Naive thymus-derived CD4-positive, alpha-beta T cell (primary cell): ENCODE data around the gene ALDH1L2. TPM values are rescaled to one million over a fixed set of nuclear protein-coding genes. Genes with fewer than 3 reads are reported as not detected.

Experiments used
- ATAC-seq: fragments of 150-1000 bp; cut with Tn5 transposase; 2 replicates; pipeline ENCODE4 v1.10.0; 2021; ENCODE audit warnings: mild to moderate bottlenecking, moderate library complexity
- CTCF ChIA-PET: fragments of 350-600 bp; sonication (Branson Sonifier 250); formaldehyde crosslinking; loops from one replicate; lab custom pipeline; 2021; ENCODE audit warnings: antibody characterized with exemption; lab: Charles Lee
- POLR2A ChIA-PET: fragments of 350-600 bp; sonication (Branson Sonifier 250); formaldehyde crosslinking; loops from one replicate; lab custom pipeline; 2021; ENCODE audit warnings: antibody characterized with exemption, inconsistent platforms; lab: Charles Lee
- DNase-seq, 9 donors: peaks; one replicate each; pipeline versions ENCODE4 v3.0.0 to v3.0.0-alpha.2; 2020 to 2022; ENCODE audit warnings: mixed read lengths in 1 of 9
- H3K27ac ChIP-seq: one replicate; pipeline ENCODE4 v1.7.0; 2013; ENCODE audit warnings: mild to moderate bottlenecking, low read depth, low read length, moderate library complexity
- H3K27me3 ChIP-seq, 2 donors: one replicate each; pipeline ENCODE4 v1.7.0; 2013; ENCODE audit warnings: low read length in 2 of 2, mild to moderate bottlenecking in 2 of 2, moderate library complexity in 2 of 2; ENCODE audit not compliant: control insufficient read depth in 2 of 2, insufficient read depth in 2 of 2
- H3K36me3 ChIP-seq, 3 experiments: 1 replicate in 2 of 3; 2 replicates in 1 of 3; pipeline ENCODE4 v1.7.0; 2013; ENCODE audit warnings: low read length in 3 of 3, mild to moderate bottlenecking in 3 of 3, moderate library complexity in 1 of 3; ENCODE audit not compliant: insufficient read depth in 3 of 3, control insufficient read depth in 2 of 3
- H3K4me1 ChIP-seq, 2 donors: one replicate each; pipeline ENCODE4 v1.7.0; 2013; ENCODE audit warnings: low read length in 2 of 2, mild to moderate bottlenecking in 2 of 2, moderate library complexity in 1 of 2; ENCODE audit not compliant: control insufficient read depth in 2 of 2, insufficient read depth in 2 of 2
- H3K4me3 ChIP-seq: 2 replicates; pipeline ENCODE4 v1.7.0; 2013; ENCODE audit warnings: mild to moderate bottlenecking, low read length
- H3K9me3 ChIP-seq, 3 experiments: 1 replicate in 2 of 3; 2 replicates in 1 of 3; pipeline ENCODE4 v1.7.0; 2013; ENCODE audit warnings: low read length in 3 of 3; ENCODE audit not compliant: control insufficient read depth in 2 of 3
- H3K27ac Mint-ChIP-seq, 9 donors: one replicate each; pipeline ENCODE4 v1.8.0; 2020 to 2022; ENCODE audit warnings: mixed read lengths in 9 of 9, mild to moderate bottlenecking in 8 of 9, moderate library complexity in 5 of 9, inconsistent platforms in 2 of 9
- H3K27me3 Mint-ChIP-seq, 5 donors: one replicate each; pipeline ENCODE4 v1.8.0; 2021 to 2022; ENCODE audit warnings: mixed read lengths in 5 of 5, mild to moderate bottlenecking in 1 of 5
- H3K36me3 Mint-ChIP-seq, 5 donors: one replicate each; pipeline ENCODE4 v1.8.0; 2020 to 2022; ENCODE audit warnings: mixed read lengths in 5 of 5, mild to moderate bottlenecking in 3 of 5, inconsistent platforms in 1 of 5
- H3K4me1 Mint-ChIP-seq, 7 donors: one replicate each; pipeline ENCODE4 v1.8.0; 2020 to 2022; ENCODE audit warnings: mixed read lengths in 7 of 7, mild to moderate bottlenecking in 3 of 7, inconsistent platforms in 1 of 7
- H3K4me3 Mint-ChIP-seq, 10 donors: one replicate each; pipeline ENCODE4 v1.8.0; 2020 to 2022; ENCODE audit warnings: mild to moderate bottlenecking in 10 of 10, mixed read lengths in 10 of 10, moderate library complexity in 6 of 10, inconsistent platforms in 2 of 10
- H3K9me3 Mint-ChIP-seq, 11 donors: one replicate each; pipeline ENCODE4 v1.8.0; 2020 to 2022; ENCODE audit warnings: mixed read lengths in 11 of 11, mild to moderate bottlenecking in 4 of 11, inconsistent platforms in 1 of 11, moderate library complexity in 1 of 11
- intact Hi-C, 2 donors: fragments of 100-400 bp; cut with micrococcal nuclease; formaldehyde crosslinking; loops; one replicate each; pipeline ENCODE4 v1.15.1; 2023
- polyA plus RNA-seq, 2 donors: library from polyadenylated mRNA; unstranded; fragments of 300-500 nt; fragmentation: Illumina TruSeq; gene quantifications; one replicate each; pipeline ENCODE4 v1.2.3, GENCODE V29; 2021
- total RNA-seq, 6 experiments: library from RNA in 5 of 6; stranded (reverse) in 5 of 6; gene quantifications; 1 replicate in 5 of 6; 2 replicates in 1 of 6; pipeline ENCODE4 v1.2.3 and lab custom pipeline; 2021 to 2026

Gene ALDH1L2
- total and polyA plus RNA-seq, 7 experiments from 2014 or later = 0.24 to 0.42 (median 0.34) TPM; not detected in 3

DNA sequence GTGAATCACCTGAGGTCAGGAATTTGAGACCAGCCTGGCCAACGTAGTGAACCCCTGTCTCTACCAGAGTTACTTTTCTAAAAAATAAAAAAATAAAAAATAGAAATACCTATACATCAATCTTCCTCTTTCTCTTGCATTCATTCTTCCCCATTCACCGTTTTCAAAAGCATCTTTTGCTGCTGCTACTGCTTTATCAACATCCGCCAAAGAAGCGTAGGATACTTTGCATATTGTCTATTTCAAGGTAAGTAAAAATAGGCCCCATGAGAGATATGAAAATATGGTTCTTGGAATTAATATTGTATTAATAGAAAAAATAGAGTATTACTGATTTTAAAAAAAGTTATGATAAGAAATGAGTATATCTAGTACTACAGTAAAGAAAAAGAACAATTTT is 32.3 kb downstream of the ALDH1L2 start:
- Mint-ChIP-seq H3K27ac (no peak overlapping the region), H3K4me1 (peaks cover 0 to 5% (median 0%) of the 10 kb centered on the region in 7 donors), H3K9me3 (peaks cover 0 to 22% (median 10%) of the 10 kb centered on the region in 11 donors), H3K27me3 (peaks cover 0 to 7% (median 0%) of the 10 kb centered on the region in 5 donors), H3K4me3 (no peak overlapping the region), H3K36me3 (peaks cover 10 to 17% (median 14%) of the 10 kb centered on the region in 5 donors)
- Histone ChIP-seq H3K27me3 (no peaks in the 10 kb centered on the region), H3K4me1 (no peaks in the 10 kb centered on the region), H3K4me3 (no peak overlapping the region), H3K9me3 (no peaks in the 10 kb centered on the region), H3K36me3 (no peaks in the 10 kb centered on the region), H3K27ac (no peak overlapping the region)
- intact Hi-C loops = loop anchor here (5.0 kb wide), 5 partner anchors 65 to 835 kb away; partner anchors contain the start of genes NOPCHAP1 (in 2 of the 2), SLC41A2 (in 1 of the 2) and TXNRD1 (in 1 of the 2)
- ATAC-seq = no peak
- ChIA-PET POLR2A (interaction anchor here (1.4 kb wide), 1 partner anchor 670 kb away, joined by 5 read pairs; no protein-coding TSS in a partner anchor), CTCF (interaction anchor here (0.6 to 4.5 kb wide), 5 partner anchors 10 to 813 kb away, joined by 3 to 41 read pairs (median 5); no protein-coding TSS in a partner anchor)
- DNase-seq = no peak

DNA sequence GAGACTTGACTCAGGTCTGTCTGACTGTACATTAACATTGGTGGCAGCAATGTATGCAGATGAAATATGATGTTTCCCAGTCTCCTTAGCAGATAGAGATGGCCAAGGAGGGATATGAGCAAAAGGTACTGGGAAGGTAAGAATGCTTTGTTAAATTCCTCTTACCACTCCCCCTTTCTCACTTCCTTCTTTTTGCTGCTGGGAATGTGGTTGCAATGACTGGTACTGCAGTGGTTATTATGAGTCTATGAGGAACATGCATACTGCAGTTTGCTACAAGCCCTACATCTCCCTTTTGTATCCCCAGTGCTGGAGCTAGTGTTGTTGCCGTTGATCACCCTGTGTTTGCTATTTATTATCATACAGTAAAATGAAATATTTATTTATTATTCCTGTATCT is 35.9 kb downstream of the ALDH1L2 start:
- CTCF ChIA-PET = no interaction called here
- intact Hi-C loops = no loop called here
- no peak for ATAC-seq

DNA sequence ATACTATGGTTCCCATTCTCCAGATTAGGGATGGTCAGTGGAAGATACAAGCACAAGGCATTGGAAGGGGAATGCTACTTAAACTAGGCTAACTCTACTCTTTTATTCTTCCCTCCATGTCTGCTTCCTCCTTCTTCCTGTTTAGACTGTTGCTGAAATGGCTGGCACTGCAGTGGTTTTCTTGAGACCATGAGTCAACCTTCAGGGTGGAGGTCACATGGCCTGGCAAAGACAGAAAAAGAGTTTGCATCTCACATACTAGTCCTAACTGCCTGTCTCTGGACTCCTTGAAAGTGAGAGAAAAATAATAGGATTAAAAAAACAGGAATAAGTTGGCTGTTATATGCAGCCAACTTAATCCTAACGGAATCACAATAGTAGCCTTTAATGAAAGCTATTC is 37.0 kb downstream of the ALDH1L2 start:
- peaks cover 0 to 2% (median 0%) of the 10 kb centered on the region in 11 donors for H3K9me3 Mint-ChIP-seq
- no peaks in the 10 kb centered on the region for H3K36me3 ChIP-seq
- no peak overlapping the region for H3K27ac ChIP-seq
- no peaks in the 10 kb centered on the region for H3K4me1 Mint-ChIP-seq
- DNase-seq (no peak), ATAC-seq (no peak)
- ChIA-PET POLR2A (interaction anchor here (0.9 kb wide), 1 partner anchor 10 kb away, joined by 3 read pairs; no protein-coding TSS in a partner anchor), CTCF (no interaction called here)
- H3K4me3 Mint-ChIP-seq = no peak overlapping the region
- H3K27me3 ChIP-seq = no peaks in the 10 kb centered on the region
- no peaks in the 10 kb centered on the region for H3K4me1 ChIP-seq
- peaks cover 0 to 8% (median 4%) of the 10 kb centered on the region in 5 donors for H3K36me3 Mint-ChIP-seq
- H3K27ac Mint-ChIP-seq = no peak overlapping the region
- no peak overlapping the region for H3K4me3 ChIP-seq
- H3K27me3 Mint-ChIP-seq = no peaks in the 10 kb centered on the region
- intact Hi-C loops = no loop called here
- no peaks in the 10 kb centered on the region for H3K9me3 ChIP-seq

More for the DNA sequence above, 35.9 kb downstream of the ALDH1L2 start:
- H3K27ac ChIP-seq = no peak overlapping the region
- H3K9me3 ChIP-seq = no peaks in the 10 kb centered on the region
- POLR2A ChIA-PET = no interaction called here
- no peak overlapping the region for H3K4me3 Mint-ChIP-seq
- no peak for DNase-seq
- no peak overlapping the region for H3K27ac Mint-ChIP-seq
- no peaks in the 10 kb centered on the region for H3K4me1 ChIP-seq
- no peaks in the 10 kb centered on the region for H3K27me3 Mint-ChIP-seq
- H3K9me3 Mint-ChIP-seq = peaks cover 0 to 2% (median 0%) of the 10 kb centered on the region in 11 donors
- no peak overlapping the region for H3K4me3 ChIP-seq
- peaks cover 0 to 5% (median 0%) of the 10 kb centered on the region in 7 donors for H3K4me1 Mint-ChIP-seq
- H3K27me3 ChIP-seq = no peaks in the 10 kb centered on the region
- no peaks in the 10 kb centered on the region for H3K36me3 ChIP-seq
- H3K36me3 Mint-ChIP-seq = peaks cover 0 to 8% (median 4%) of the 10 kb centered on the region in 5 donors

DNA sequence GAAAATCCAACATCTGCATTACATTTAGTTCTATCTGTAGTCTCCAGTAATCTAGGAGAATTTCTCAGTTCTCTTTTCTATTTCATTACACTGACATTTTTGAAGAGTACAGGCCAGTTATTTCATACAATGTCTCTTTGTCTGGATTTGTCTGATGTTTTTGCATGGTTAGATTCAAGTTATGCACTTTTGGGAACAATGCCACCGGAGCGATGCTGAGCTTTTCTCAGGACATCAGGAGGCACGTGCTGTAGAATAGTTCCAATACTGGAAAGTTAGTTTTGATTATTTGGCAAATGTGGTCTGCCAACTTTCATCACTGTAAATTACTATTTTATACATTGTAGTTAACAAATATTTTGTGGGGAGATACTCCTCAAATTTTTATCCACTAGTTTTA is 43.1 kb downstream of the ALDH1L2 start:
- H3K27me3 Mint-ChIP-seq = no peaks in the 10 kb centered on the region
- Histone ChIP-seq H3K27ac (no peak overlapping the region), H3K36me3 (no peaks in the 10 kb centered on the region), H3K9me3 (no peaks in the 10 kb centered on the region), H3K4me3 (no peak overlapping the region), H3K27me3 (no peaks in the 10 kb centered on the region), H3K4me1 (peaks cover 11 to 15% of the 10 kb centered on the region in 2 donors)
- H3K9me3 Mint-ChIP-seq = no peaks in the 10 kb centered on the region
- no peak for ATAC-seq
- CTCF ChIA-PET = interaction anchor here (2.1 kb wide), 1 partner anchor 11 kb away, joined by 11 read pairs; no protein-coding TSS in a partner anchor
- intact Hi-C loops = no loop called here
- no peak overlapping the region for H3K27ac Mint-ChIP-seq
- peaks cover 2 to 21% (median 16%) of the 10 kb centered on the region in 7 donors for H3K4me1 Mint-ChIP-seq
- POLR2A ChIA-PET = interaction anchor here (0.6 kb wide), 1 partner anchor 547 kb away, joined by 4 read pairs; no protein-coding TSS in a partner anchor
- H3K36me3 Mint-ChIP-seq = peaks cover 0 to 4% (median 0%) of the 10 kb centered on the region in 5 donors
- no peak for DNase-seq
- no peak overlapping the region for H3K4me3 Mint-ChIP-seq

DNA sequence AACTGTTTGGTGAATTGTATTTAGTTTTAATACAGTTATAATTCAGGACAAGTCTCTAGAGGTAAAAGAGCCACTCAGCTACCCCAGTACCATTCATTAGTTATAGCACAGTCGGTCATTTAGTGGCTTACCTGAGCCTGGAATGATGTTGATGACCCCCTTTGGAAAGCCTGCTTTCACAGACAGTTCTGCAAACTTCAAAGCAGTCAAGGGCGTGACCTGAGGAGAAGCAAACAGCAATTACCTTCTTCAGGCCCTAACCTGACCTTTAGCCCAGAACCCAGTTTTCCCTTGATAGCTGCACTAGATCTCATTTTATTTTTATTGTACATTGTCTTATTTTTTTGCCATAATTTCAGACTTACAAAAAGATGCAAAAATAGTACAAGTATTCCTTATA is 43.8 kb downstream of the ALDH1L2 start:
- Histone ChIP-seq H3K27me3 (no peaks in the 10 kb centered on the region), H3K27ac (no peak overlapping the region), H3K9me3 (no peaks in the 10 kb centered on the region), H3K4me1 (peaks cover 11 to 15% of the 10 kb centered on the region in 2 donors), H3K36me3 (no peaks in the 10 kb centered on the region), H3K4me3 (no peak overlapping the region)
- Mint-ChIP-seq H3K27me3 (no peaks in the 10 kb centered on the region), H3K4me3 (no peak overlapping the region), H3K9me3 (no peaks in the 10 kb centered on the region), H3K36me3 (peaks cover 0 to 4% (median 0%) of the 10 kb centered on the region in 5 donors), H3K27ac (no peak overlapping the region), H3K4me1 (peaks cover 2 to 21% (median 16%) of the 10 kb centered on the region in 7 donors)
- intact Hi-C loops = no loop called here
- ChIA-PET POLR2A (interaction anchor here (0.8 kb wide), 1 partner anchor 483 kb away, joined by 4 read pairs; no protein-coding TSS in a partner anchor), CTCF (interaction anchor here (0.7 kb wide), 1 partner anchor 11 kb away, joined by 3 read pairs; no protein-coding TSS in a partner anchor)
- ATAC-seq (no peak), DNase-seq (no peak)

DNA sequence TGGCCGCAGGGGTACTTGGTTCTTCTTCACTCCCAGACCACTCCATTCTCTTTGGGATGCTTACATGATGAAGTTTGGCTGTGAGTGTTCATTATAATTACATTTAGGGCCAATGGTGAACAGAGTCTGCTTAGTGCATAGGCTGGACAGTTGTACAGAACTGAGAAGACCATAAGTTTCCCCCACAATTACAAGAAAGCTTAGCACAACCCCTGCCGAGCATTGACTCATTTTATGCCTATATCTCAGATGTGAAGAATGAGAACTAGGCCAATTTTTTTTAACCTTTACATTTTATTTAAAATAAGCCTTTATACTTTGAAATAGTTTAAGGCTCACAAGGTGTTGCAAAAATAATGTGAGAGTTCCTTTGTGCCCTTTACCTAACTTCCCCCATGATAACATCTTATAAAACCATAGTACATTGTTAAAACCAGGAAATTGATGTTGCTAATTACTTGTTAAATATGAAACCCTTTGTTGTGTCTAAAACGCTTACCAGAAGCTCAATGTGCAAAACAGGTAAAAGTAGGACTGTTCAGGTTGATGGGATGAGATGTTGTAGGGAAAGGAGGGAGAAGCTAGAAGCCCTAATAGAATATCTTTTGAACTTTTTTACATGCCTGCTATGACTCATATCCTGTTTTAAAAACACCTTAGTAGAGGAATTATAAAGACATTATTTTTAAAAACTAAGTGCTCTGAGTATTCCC is 47.2 kb downstream of the ALDH1L2 start:
- Histone ChIP-seq H3K4me3 (no peak overlapping the region), H3K36me3 (no peaks in the 10 kb centered on the region), H3K4me1 (peaks cover 11 to 15% of the 10 kb centered on the region in 2 donors), H3K27ac (peak overlapping the region; percentile 11), H3K9me3 (no peaks in the 10 kb centered on the region), H3K27me3 (no peaks in the 10 kb centered on the region)
- Mint-ChIP-seq H3K4me1 (peaks cover 4 to 29% (median 16%) of the 10 kb centered on the region in 7 donors), H3K4me3 (peak overlapping the region in 8 of 10 donors; percentile 32 to 79 (median 44)), H3K27ac (peak overlapping the region in 8 of 9 donors; percentile 56 to 87 (median 80)), H3K36me3 (peaks cover 0 to 3% (median 0%) of the 10 kb centered on the region in 5 donors), H3K9me3 (no peaks in the 10 kb centered on the region), H3K27me3 (no peaks in the 10 kb centered on the region)
- CTCF ChIA-PET = interaction anchor here (0.5 to 1.0 kb wide), 4 partner anchors 12 to 837 kb away, joined by 3 to 4 read pairs (median 4); no protein-coding TSS in a partner anchor
- DNase-seq = peak in 4 of 9 donors; percentile 1 to 16 (median 6)
- intact Hi-C loops = loop anchor here in 1 of 2 donors (2.0 to 5.0 kb wide), 2 partner anchors 50 to 80 kb away; partner anchors contain the start of genes NOPCHAP1 and SLC41A2
- ATAC-seq = no peak
- POLR2A ChIA-PET = interaction anchor here (1.0 kb wide), 1 partner anchor 10 kb away, joined by 3 read pairs; no protein-coding TSS in a partner anchor
